ENCODE data around the gene KAT2B.

GRCh38 chr3:20046556-20046955, 6.3 kb downstream of the KAT2B start:
- TF ChIP-seq CTCF (IDR thresholded peaks at IDR 0.05 in 4 of 5, conservative IDR thresholded peaks at IDR 0.05 in 1 of 5) (no peak), POLR2A (IDR thresholded peaks at IDR 0.05) (no peak)
